Endodermal cell (in vitro differentiated cells): ENCODE measurements around the gene CDC45. TPM values are rescaled to one million over a fixed set of nuclear protein-coding genes. Genes with fewer than 3 reads are reported as not detected.
"Not testable (repeated sequence)": the region's sequence is repeated elsewhere in the genome, so short reads cannot be mapped to it uniquely, and the experiment has no call there.

ENCODE experiments used
- DNase-seq: peaks from one replicate; pipeline ENCODE4 v3.0.0-alpha.2; 2017
- H3K27ac ChIP-seq: 2 replicates; pipeline ENCODE4 v1.5.1; 2013; ENCODE audit warnings: mild to moderate bottlenecking, low read depth, low read length, moderate library complexity
- H3K27me3 ChIP-seq: 2 replicates; pipeline ENCODE4 v1.6.1; 2013; ENCODE audit warnings: mild to moderate bottlenecking, low read length, moderate library complexity; ENCODE audit not compliant: insufficient read depth, control insufficient read depth, poor library complexity, severe bottlenecking
- H3K36me3 ChIP-seq: 2 replicates; pipeline ENCODE4 v1.7.0; 2013; ENCODE audit warnings: mild to moderate bottlenecking, low read length, moderate library complexity; ENCODE audit not compliant: control insufficient read depth, insufficient read depth
- H3K4me1 ChIP-seq: one replicate; pipeline ENCODE4 v1.7.0; 2013; ENCODE audit warnings: low read length; ENCODE audit not compliant: control insufficient read depth, insufficient read depth
- H3K4me3 ChIP-seq: 2 replicates; pipeline ENCODE4 v1.5.1; 2013; ENCODE audit warnings: mild to moderate bottlenecking, low read length, moderate library complexity
- H3K9ac ChIP-seq: 2 replicates; pipeline ENCODE4 v1.6.1; 2013; ENCODE audit warnings: mild to moderate bottlenecking, low read length, moderate library complexity; ENCODE audit not compliant: poor library complexity, severe bottlenecking; ENCODE audit errors: extremely low read depth
- H3K9me3 ChIP-seq: 2 replicates; pipeline ENCODE4 v1.6.1; 2013; ENCODE audit warnings: mild to moderate bottlenecking, low read length, moderate library complexity; ENCODE audit not compliant: control insufficient read depth
- H3K27ac Mint-ChIP-seq: 2 replicates; pipeline ENCODE4 v1.8.0; 2020; ENCODE audit warnings: mixed read lengths
- H3K27me3 Mint-ChIP-seq: 2 replicates; pipeline ENCODE4 v1.8.0; 2021; ENCODE audit warnings: mild to moderate bottlenecking, mixed read lengths; ENCODE audit not compliant: insufficient read depth
- H3K36me3 Mint-ChIP-seq: 2 replicates; pipeline ENCODE4 v1.8.0; 2020; ENCODE audit warnings: low read depth, mixed read lengths
- H3K4me1 Mint-ChIP-seq: 2 replicates; pipeline ENCODE4 v1.8.0; 2020; ENCODE audit warnings: mixed read lengths
- H3K4me3 Mint-ChIP-seq: 2 replicates; pipeline ENCODE4 v1.8.0; 2020; ENCODE audit warnings: mild to moderate bottlenecking, moderate library complexity, mixed read lengths
- H3K9me3 Mint-ChIP-seq: 2 replicates; pipeline ENCODE4 v1.8.0; 2020; ENCODE audit warnings: mild to moderate bottlenecking, mixed read lengths
- WGBS, 2 experiments: methylation state at CpG; one replicate each; pipeline versions ENCODE4 v1.1.5 to v1.1.7; 2013; ENCODE audit warnings: missing lambda C conversion rate in 2 of 2, mixed read lengths in 1 of 2; ENCODE audit not compliant: insufficient coverage in 1 of 2, insufficient read length in 1 of 2; 5-methylcytosine and 5-hydroxymethylcytosine counted together
- total RNA-seq, 2 donors: library from RNA; stranded (reverse); fragmentation: NEBNext Ultra II Directional in 1 of 2; extraction: Animal tissue kit (Norgen Biotek cat#: 25700) in 1 of 2; gene quantifications; 2 replicates in 1 of 2; 3 replicates in 1 of 2; pipeline ENCODE4 v1.2.1, GENCODE V29; 2021
- TF ChIP-seq, protein P1 (sequence below): fragments of 200-600 bp; sonication (generic); conservative IDR thresholded peaks from 2 replicates; pipeline ENCODE4 v1.5.0; 2021; ENCODE audit warnings: antibody characterized with exemption, mild to moderate bottlenecking

The CDC45 gene
- total RNA-seq, 2 donors from 2014 or later = 30.3 to 31.2 TPM

DNA sequence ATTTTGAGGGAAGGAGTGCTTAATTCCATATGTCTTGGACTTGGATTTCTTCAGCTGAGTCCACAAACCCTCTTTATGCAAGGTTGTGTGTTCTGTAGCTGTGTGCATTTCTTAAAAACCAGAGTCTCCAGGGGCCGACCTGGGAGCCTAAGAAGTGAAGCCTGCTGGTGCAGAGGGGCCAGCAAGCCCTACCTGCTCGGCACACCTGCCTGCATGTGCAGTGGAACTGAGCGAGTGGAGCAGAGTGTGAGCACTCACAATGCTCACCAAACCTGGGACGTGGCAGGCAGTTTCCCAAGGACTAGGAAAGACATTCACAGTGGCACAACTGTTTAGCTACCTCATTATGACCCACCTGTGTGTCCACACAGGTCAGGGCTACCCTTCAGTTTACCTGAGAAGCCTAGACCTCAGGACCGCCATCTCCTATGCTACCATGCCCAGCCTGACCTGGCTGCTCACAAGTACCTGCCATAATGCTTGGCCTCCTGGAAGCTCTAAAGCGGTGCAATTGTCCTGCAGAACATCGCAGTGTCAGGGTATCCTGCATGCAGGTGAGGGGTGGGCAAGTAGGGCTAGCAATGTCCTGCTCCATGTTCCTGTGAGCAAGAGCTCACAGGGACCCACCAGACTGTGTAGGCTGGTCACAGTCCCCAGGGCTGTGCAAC is 36.0 kb upstream of the CDC45 start:
- Histone ChIP-seq H3K27ac (no peak overlapping the region), H3K4me3 (no peak overlapping the region), H3K9me3 (no peaks in the 10 kb centered on the region), H3K4me1 (peaks cover 7% of the 10 kb centered on the region), H3K27me3 (no peaks in the 10 kb centered on the region), H3K36me3 (peaks cover 41% of the 10 kb centered on the region), H3K9ac (no peak overlapping the region)
- Mint-ChIP-seq H3K4me3 (no peak overlapping the region), H3K27me3 (no peaks in the 10 kb centered on the region), H3K36me3 (peaks cover 43% of the 10 kb centered on the region), H3K4me1 (peaks cover 23% of the 10 kb centered on the region), H3K27ac (no peak overlapping the region), H3K9me3 (no peaks in the 10 kb centered on the region)
- 86 to 97% methylated on average over 6 to 7 of the region's 7 CpGs for WGBS, 2 experiments
- no peak for DNase-seq
- TF ChIP-seq, protein P1, sequence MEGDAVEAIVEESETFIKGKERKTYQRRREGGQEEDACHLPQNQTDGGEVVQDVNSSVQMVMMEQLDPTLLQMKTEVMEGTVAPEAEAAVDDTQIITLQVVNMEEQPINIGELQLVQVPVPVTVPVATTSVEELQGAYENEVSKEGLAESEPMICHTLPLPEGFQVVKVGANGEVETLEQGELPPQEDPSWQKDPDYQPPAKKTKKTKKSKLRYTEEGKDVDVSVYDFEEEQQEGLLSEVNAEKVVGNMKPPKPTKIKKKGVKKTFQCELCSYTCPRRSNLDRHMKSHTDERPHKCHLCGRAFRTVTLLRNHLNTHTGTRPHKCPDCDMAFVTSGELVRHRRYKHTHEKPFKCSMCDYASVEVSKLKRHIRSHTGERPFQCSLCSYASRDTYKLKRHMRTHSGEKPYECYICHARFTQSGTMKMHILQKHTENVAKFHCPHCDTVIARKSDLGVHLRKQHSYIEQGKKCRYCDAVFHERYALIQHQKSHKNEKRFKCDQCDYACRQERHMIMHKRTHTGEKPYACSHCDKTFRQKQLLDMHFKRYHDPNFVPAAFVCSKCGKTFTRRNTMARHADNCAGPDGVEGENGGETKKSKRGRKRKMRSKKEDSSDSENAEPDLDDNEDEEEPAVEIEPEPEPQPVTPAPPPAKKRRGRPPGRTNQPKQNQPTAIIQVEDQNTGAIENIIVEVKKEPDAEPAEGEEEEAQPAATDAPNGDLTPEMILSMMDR = no peak

DNA sequence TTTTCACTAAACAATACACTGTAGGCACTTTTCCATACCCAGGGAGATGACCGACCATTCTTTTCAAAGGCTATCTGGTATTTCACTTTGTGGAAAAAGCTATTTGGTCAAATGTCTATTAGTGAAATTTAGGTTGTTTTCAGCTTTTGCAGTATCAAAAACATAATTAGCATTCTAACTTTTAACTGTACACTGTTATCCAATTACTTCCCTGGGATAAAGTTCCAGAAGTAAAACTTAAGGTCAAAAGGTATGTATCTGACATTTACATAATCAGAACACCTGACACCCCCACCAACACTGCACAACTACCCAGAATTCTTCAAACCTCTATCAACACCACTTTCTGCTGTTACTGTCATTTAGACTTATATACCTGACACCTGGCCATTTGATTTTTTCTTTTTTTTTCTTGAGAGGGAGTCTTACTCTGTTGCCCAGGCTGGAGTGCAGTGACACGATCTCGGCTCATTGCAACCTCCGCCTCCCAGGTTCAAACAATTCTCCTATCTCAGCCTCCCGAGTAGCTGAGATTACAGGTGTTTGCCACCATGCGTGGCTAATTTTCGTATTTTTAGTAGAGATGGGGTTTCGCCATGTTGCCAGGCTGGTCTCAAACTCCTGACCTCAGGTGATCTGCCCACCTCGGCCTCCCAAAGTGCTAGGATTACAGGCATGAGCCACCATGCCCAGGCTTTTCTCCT is 34.3 kb upstream of the CDC45 start:
- H3K9ac ChIP-seq, DNase-seq, H3K9me3 ChIP-seq, H3K27ac Mint-ChIP-seq, H3K27ac ChIP-seq, H3K27me3 Mint-ChIP-seq, H3K27me3 ChIP-seq, H3K9me3 Mint-ChIP-seq, H3K4me1 ChIP-seq, H3K4me3 Mint-ChIP-seq: not testable (repeated sequence)
- Mint-ChIP-seq H3K36me3 (peaks cover 46% of the 10 kb centered on the region), H3K4me1 (peaks cover 24% of the 10 kb centered on the region)
- Histone ChIP-seq H3K36me3 (peaks cover 52% of the 10 kb centered on the region), H3K4me3 (peak overlapping the region; percentile 94)
- WGBS, 2 experiments = 95 to 99% methylated on average over 6 to 9 of the region's 9 CpGs

DNA sequence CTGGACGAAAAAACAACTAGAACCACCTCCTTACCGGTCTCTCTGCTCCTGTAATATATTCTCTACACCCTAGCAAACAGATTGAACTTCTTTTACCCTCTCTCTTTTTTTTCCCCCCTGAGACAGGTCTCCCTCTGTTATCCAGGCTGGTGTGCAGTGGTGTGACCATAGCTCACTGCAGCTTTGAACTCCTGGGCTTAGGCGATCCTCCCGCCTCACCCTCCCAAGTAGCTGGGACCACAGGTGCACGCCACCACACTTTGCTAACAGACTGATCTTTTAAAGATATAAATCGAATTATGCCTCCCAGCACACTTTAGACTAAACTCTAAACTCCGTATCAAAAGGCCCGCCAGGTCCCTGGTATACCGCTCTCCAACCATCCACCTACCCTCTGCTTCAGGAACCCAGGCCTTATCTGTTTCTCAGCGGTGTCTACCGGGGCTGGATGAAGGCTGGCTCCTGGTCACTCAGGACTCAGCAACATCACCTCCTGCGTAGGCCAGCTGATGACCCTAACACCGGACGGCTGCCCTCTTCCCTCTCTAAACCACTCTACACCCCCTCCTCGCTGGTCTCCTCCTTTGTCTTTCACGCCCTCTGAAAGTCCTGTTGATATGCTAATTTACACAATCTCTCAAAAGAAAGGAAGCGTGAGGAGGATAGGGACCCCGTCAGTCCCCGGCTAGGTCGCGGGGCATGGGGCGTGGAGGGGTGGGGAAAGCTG is 33.0 kb upstream of the CDC45 start:
- TF ChIP-seq, protein P1 = no peak
- H3K4me3 Mint-ChIP-seq = peak overlapping the region; percentile 82
- peak overlapping the region; percentile 90 for H3K9ac ChIP-seq
- H3K36me3 ChIP-seq = peaks cover 58% of the 10 kb centered on the region
- no peaks in the 10 kb centered on the region for H3K27me3 ChIP-seq
- DNase-seq = no peak
- peak overlapping the region; percentile 96 for H3K27ac Mint-ChIP-seq
- no peaks in the 10 kb centered on the region for H3K9me3 ChIP-seq
- 27 to 52% methylated on average over 9 to 22 of the region's 22 CpGs for WGBS, 2 experiments
- peak overlapping the region; percentile 87 for H3K27ac ChIP-seq
- H3K4me1 ChIP-seq = peaks cover 7% of the 10 kb centered on the region
- no peaks in the 10 kb centered on the region for H3K27me3 Mint-ChIP-seq
- peaks cover 51% of the 10 kb centered on the region for H3K36me3 Mint-ChIP-seq
- H3K4me3 ChIP-seq = peak overlapping the region; percentile 94
- peaks cover 24% of the 10 kb centered on the region for H3K4me1 Mint-ChIP-seq
- no peaks in the 10 kb centered on the region for H3K9me3 Mint-ChIP-seq
